GM18870 (cell line): ENCODE data around the gene RNASE8.
"Not testable (repeated sequence)": the region's sequence is repeated elsewhere in the genome, so short reads cannot be mapped to it uniquely, and the experiment has no call there.

Experiments
- ATAC-seq: cut with Tn5 transposase; IDR thresholded peaks from one replicate; pipeline ENCODE4 v1.9.1; 2021; ENCODE audit warnings: moderate library complexity; ENCODE audit not compliant: unreplicated experiment

Gene RNASE8, protein sequence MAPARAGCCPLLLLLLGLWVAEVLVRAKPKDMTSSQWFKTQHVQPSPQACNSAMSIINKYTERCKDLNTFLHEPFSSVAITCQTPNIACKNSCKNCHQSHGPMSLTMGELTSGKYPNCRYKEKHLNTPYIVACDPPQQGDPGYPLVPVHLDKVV

DNA sequence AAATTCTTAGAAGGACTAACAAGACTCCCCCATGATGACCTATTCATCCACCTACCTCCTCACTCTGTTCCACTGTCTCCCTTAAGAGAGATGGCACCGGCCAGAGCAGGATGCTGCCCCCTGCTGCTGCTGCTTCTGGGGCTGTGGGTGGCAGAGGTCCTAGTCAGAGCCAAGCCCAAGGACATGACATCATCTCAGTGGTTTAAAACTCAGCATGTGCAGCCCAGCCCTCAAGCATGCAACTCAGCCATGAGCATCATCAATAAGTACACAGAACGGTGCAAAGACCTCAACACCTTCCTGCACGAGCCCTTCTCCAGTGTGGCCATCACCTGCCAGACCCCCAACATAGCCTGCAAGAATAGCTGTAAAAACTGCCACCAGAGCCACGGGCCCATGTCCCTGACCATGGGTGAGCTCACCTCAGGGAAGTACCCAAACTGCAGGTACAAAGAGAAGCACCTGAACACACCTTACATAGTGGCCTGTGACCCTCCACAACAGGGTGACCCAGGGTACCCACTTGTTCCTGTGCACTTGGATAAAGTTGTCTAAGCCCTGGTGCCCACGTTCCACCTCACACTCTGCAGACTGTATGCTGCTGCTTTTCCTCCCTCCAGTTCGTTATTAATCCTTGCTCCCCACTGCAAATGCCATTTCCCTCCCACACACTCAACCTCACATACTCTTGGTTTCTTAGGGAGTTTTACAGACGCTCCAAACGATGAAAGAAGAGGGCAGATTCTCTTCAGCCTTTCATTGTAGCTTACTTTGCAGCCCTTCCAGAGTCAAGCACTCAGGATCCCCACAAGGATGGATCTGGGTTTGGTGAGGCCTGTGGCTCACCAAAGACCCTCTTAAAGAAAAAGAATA lies at the start of gene RNASE8:
TSS of gene RNASE8 (plus strand) at position 20 of the 873 bp plus-strand sequence. CDS start at position 91, 71 bp downstream.
- ATAC-seq, result no peak

DNA sequence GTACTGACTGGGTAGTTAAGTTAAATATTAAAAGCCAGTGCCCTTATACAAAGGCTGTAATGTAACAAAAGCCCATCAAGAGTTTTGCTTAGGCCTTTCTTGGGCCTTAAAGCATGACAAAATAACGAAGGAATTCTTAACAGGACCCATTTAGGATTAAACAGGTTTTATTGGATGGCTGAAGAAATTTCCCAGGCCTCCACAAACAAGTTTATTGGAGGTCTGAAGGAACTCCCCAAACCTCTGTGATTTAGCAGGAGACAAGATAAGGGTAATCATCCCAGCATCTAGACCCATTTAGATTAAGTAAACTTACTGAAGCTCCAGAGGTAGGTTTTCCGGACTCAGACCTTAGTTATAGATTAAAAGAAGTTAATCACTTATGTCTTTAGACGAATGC lies 47.9 kb upstream of the RNASE8 start:
- not testable (repeated sequence) for ATAC-seq

DNA sequence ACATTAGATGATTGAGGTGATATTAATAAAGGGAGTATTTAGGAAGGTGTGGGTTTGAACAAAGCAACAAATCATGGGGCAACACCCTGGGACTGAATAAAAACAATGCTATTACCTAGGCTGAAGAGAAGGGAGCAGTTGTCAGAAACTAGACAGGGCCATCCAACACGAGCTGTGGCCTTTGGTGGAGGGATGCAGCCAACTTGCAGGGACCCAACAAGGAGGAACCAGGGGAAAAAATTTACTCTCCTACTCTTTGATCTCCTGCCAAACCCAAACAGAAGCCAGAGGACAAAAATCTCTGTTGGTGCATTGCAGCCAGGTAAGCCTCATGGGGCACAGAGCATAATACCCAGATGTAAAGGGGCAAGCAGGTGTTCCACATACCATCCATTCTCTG lies 46.5 kb upstream of the RNASE8 start:
- ATAC-seq, result no peak

DNA sequence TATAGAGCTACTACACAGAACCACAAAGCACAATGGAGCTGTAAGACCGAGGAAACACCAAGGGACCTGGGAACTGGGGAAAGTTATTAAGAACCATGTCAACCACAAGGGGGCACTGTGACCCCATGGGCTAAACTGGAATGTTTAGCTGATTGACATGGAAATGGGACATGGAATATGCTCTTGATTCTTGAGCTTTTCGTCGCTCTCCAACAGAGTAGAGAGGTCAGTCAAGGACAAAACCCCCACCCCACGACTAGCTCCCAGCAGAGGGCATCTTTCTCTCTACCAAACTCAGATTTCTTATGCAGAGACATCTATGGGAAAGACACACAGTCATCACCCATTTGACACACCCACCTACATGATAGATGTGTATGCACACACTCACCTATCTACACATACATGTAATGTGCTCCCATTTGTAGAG lies 42.8 kb upstream of the RNASE8 start:
- no peak for ATAC-seq

DNA sequence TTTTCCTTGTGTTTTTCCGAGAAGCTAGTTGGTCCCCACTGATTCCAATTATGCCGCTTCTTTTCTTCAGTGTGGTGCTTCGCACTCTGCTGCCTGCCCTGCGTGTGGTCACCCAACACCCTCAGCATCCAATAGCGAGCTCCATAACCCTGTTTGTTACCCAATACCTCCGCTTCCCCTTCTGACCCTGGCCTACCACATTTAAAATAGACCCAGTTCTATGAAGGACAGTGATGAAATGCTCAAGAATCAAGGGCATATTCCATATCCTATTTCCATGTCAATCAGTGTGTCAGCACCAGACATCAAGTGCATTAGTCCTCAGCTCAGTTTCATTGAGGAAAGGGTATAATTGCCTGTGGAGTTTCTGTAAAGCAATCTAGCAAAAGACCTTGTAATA lies 42.3 kb upstream of the RNASE8 start:
- no peak for ATAC-seq

GRCh38 chr14:21016413-21017190 lies 41.0 kb upstream of the RNASE8 start:
- no peak for ATAC-seq

- no peak for ATAC-seq
Measured at GRCh38 chr14:21017528-21018245, 39.9 kb upstream of the RNASE8 start.

GRCh38 chr14:21018286-21018685 lies 39.3 kb upstream of the RNASE8 start:
- no peak for ATAC-seq

DNA sequence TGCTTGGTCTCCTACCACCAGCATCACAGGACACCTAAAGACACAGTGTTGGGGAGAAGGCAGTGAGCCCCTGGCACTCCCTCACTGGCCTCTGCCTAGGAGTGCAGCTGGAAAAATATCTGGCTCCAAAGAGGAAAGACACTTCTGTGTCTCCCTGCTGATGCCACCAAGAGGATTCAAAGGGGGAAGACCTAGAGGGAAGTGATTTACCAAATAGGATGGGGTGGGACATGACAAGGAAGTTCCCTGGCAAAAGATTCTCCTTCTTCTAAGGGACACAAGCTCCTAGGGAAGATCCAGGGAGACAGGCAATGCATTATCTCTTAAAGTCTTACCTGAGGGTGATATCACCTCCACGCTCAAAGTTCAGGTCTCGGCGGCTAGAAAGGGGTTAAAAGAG lies 38.8 kb upstream of the RNASE8 start:
- ATAC-seq, result no peak

DNA sequence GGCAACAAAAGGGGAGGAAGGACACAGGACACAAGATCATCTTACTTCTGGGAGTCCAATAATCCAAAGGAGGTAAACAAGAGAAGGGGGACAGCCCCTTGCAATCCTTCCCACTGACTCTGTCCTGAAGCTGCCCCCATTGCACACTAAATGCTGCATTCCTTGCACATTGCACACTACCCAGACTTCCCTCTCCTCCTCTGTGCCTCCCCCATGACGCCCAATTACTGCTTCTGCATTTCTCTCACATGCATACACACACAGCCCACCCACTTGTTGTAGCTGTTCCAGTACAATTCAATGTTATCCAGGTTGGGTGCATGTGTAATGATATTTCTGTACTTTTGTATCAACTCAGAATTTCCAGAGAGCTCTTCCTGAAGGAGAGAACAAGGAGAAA lies 38.3 kb upstream of the RNASE8 start:
- no peak for ATAC-seq

DNA sequence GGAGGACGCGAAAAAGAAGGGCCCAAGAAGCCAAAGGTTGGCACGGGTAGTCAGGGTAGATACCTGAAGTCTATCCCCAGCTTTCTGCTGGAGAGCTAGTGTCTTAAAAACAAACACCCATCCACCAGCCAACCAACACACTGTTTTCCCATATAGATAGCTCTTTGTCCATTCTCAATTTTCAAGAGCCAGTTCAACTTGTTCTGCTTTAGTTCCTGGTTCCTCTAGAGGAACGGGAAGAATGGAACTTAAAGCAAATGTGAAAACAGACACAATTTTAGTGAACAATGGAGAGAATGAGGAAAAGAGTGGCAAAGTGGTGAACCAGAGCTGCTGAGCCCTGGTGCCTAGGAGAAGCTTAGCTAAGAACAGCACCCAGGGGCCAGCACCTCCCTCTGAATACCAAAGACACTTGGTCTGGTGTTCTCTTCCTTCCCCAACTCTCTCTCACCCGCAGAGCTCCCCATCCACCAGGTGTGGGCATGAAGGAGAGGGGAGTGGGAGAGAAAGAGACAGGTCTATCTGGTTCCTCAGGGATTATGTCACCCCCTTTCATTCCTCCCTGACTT lies 36.6 kb upstream of the RNASE8 start:
- no peak for ATAC-seq

- ATAC-seq, result no peak
Measured at GRCh38 chr14:21022686-21023085, 34.9 kb upstream of the RNASE8 start.

DNA sequence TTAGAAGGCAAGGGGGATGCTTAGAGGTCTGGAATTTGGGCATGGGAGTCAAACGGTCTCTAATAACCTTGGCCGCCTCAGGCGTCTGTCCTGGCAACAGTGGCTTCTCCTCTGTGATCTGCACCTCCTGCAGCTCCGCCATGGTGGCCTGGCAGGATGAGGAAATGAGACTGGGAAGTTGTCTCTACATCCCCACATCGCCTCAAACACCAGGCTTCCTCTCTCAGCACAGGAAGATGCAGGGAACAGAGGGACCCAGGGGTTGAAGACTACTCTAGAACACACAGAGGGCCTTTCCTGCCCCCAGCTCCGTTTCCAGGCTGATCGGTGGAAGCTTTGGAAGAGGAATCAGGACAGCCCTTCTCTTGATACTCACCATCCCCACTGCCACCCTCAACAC lies 34.4 kb upstream of the RNASE8 start:
- ATAC-seq, result no peak

DNA sequence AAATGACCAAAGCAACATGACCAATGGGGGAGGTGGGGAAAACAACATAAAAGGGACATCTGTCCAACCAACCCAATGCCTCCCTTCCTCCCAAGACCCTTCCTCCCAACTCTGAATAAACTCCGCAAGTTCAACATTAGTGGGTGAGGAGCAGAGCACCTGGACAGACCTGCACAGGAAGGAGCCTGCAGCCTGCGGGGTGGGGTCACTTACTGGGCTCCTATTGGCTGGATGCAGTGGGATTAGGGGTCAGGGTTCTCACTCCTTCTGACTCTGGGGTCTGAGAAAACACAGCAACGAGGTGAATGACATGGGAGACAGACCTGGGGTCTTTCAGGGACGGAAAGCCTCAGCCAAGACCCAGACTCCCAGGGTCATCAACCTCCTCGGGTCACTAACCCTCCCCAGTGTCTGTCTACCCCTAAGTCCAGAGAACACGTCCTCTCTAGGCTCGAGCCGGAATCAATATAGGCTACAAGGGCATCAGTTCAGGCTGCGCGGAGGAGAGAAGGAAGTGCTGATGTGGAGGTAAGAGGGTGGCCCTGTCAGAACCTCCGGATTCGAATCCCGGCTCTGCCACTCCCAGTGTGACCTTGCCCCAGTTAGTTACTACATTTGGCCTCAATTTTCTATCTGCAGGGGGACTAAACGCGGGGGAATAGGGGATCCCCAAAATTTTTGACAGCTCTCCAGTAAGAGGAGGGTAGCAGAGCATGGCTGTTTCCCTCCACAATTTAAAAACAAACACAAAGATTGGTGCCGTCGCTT lies 33.6 kb upstream of the RNASE8 start:
- ATAC-seq, result no peak

GRCh38 chr14:21024585-21025370 lies 32.8 kb upstream of the RNASE8 start, which contains the start of gene NDRG2:
Gene NDRG2 (minus strand): TSS chr14:21025061. CDS start chr14:21023315, 1,746 bp downstream.
- no peak for ATAC-seq

DNA sequence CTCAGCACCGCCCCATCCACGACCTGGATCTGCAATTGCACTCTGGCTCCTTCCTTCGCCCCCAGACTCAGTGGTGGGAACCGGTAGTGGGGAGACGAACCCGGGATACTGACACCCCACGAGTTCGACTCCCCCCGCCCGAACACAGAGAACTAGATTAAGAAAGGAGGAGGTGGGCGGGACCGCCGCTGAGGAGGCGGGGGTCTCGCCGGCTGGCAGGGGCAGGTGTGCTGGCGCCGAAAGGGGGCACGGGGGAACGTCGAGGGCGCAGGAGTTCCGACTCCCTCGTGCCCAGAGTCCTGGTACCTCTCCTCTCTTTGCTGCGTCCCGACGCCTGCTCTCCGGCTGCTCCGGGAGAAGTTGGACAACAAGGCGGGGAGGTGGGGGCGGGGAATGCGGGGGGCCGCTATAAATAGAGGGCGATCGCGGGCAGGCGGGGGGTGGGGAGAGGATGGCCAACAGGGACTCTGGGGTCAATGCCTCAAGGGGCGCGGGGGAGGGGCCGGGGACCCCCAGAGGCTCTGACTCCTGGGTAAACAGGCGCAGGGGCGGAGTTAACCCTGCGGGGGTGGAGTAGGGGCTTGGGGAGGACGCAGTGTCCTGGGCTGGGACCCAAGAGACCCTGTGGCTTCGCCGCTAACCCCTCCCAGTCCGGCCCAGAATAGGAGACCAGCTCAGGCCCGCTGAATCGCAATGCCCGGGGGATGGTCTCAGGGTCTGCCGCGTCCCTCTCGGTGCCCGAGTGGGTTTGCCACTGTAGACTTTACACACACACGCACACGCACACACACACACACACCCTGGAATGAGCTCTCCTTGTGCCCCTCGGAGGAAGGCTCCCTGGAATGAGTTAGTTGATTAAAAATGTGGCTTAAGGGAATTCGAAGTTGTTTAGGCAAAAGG lies 32.0 kb upstream of the RNASE8 start:
- no peak for ATAC-seq

GRCh38 chr14:21026274-21026987 lies 31.2 kb upstream of the RNASE8 start:
- no peak for ATAC-seq

DNA sequence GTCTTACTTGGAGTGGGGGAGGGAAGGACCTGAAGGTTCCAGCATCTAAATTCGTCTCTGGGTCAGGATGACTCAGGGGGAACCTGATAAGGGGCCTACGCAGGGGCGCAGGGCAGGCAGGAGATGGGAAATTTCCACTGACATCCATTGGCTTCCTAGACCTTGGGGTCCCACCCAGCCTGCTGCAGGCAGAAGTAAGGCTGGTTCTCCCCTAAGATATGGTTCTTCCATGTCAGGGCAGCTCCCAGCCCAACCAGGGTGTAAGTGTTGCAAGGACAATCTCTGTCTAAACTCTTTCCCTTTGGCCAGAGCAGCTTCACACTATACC lies 30.7 kb upstream of the RNASE8 start:
- ATAC-seq, result no peak
